ENCODE data around the gene MINDY4. TPM values are rescaled to one million over a fixed set of nuclear protein-coding genes. Genes with fewer than 3 reads are reported as not detected.

MINDY4 gene
- total and polyA plus RNA-seq, 10 of the 15 experiments (the other 5 are each of a cell fraction or from before 2014, with no cell fraction given): 0.10 to 0.90 (median 0.40) TPM

GRCh38 chr7:30828591-30828990, 57.4 kb downstream of the MINDY4 start:
- H2AFZ ChIP-seq (ENCODE audit: control insufficient read depth, low read depth, low read length): no peak overlapping the region
- no peak for ATAC-seq
- POLR2A ChIA-PET: no interaction called here
- H3K36me3 ChIP-seq (ENCODE audit: control insufficient read depth in 2 of 2, insufficient read depth in 2 of 2, low read length in 1 of 2): no peaks in the 10 kb centered on the region
- SMC1A ChIA-PET (ENCODE audit: uncharacterized antibody, unreplicated experiment): interaction anchor here (0.6 kb wide), 1 partner anchor 476 kb away, joined by 3 read pairs; no protein-coding TSS in a partner anchor
- intact Hi-C loops (cut with micrococcal nuclease; ENCODE audit: unreplicated experiment): no loop called here
- H4K20me1 ChIP-seq (ENCODE audit: control insufficient read depth, insufficient read depth): no peaks in the 10 kb centered on the region
- no peaks in the 10 kb centered on the region for H3K27me3 ChIP-seq (replicated peaks in 1 of 2; ENCODE audit: control insufficient read depth in 2 of 2, insufficient read depth in 2 of 2, low read length in 1 of 2)
- H3K4me2 ChIP-seq (ENCODE audit: control insufficient read depth, insufficient read depth): no peak overlapping the region
- RAD21 ChIA-PET (ENCODE audit: unreplicated experiment): no interaction called here
- FAIRE-seq: no peak
- no peak overlapping the region for H3K9ac ChIP-seq (ENCODE audit: control insufficient read depth, insufficient read depth, low read length)
- 55% methylated on average over 9 of the region's 9 CpGs for WGBS (ENCODE audit: insufficient coverage, insufficient replicate concordance, low lambda C conversion rate, missing lambda C conversion rate)
- no peaks in the 10 kb centered on the region for H3K79me2 ChIP-seq (ENCODE audit: control insufficient read depth, insufficient read depth, low read length)
- H3K4me3 ChIP-seq: no peak overlapping the region
- CTCF ChIA-PET: no interaction called here
- H3K9me3 ChIP-seq (replicated peaks; ENCODE audit: control insufficient read depth, insufficient read depth, low read length): peaks cover 5% of the 10 kb centered on the region; the same call in 1 of the 3 replicates
- H3K4me1 ChIP-seq (ENCODE audit: control insufficient read depth, insufficient read depth, low read length): no peaks in the 10 kb centered on the region
- TF ChIP-seq BMI1 (IDR thresholded peaks at IDR 0.05; ENCODE audit: borderline replicate concordance): no peak
- no peak for TF ChIP-seq ELK1 (IDR thresholded peaks at IDR 0.05; ENCODE audit: low read depth, low read length)
- no peak for TF ChIP-seq HSF1 (IDR thresholded peaks at IDR 0.05; ENCODE audit: low read depth, low read length)
- no peak for TF ChIP-seq EZH2 (IDR thresholded peaks at IDR 0.05; ENCODE audit: borderline replicate concordance, control insufficient read depth, low read depth, low read length)
- no peak for TF ChIP-seq JUND (IDR thresholded peaks at IDR 0.05; ENCODE audit: low read depth, low read length)
- no peak for TF ChIP-seq MYB (IDR thresholded peaks at IDR 0.05; ENCODE audit: borderline replicate concordance, low read depth, low read length)
- TF ChIP-seq IRF5 (IDR thresholded peaks at IDR 0.05; ENCODE audit: borderline replicate concordance): no peak
- TF ChIP-seq CBFB (IDR thresholded peaks at IDR 0.05; ENCODE audit: low read depth): no peak
- no peak for TF ChIP-seq PKNOX1 (IDR thresholded peaks at IDR 0.05)
- TF ChIP-seq ZNF24 (IDR thresholded peaks at IDR 0.05): no peak
- no peak for TF ChIP-seq SREBF1 (IDR thresholded peaks at IDR 0.05; ENCODE audit: low read length)
- TF ChIP-seq ATF7 (IDR thresholded peaks at IDR 0.05; ENCODE audit: low read depth): no peak
- no peak for TF ChIP-seq NFYB (IDR thresholded peaks at IDR 0.05; ENCODE audit: insufficient read depth, low read depth, low read length)
- TF ChIP-seq IRF3 (IDR thresholded peaks at IDR 0.05): no peak
- TF ChIP-seq KDM1A (IDR thresholded peaks at IDR 0.05; ENCODE audit: borderline replicate concordance): no peak
- TF ChIP-seq POLR2AphosphoS5 (IDR thresholded peaks at IDR 0.05; ENCODE audit: low read length): no peak
- TF ChIP-seq EED (IDR thresholded peaks at IDR 0.05; ENCODE audit: low read depth): no peak
- TF ChIP-seq GABPA (IDR thresholded peaks at IDR 0.05; ENCODE audit: low read depth): no peak
- no peak for TF ChIP-seq CREB1 (IDR thresholded peaks at IDR 0.05; ENCODE audit: low read depth)
- no peak for TF ChIP-seq DPF2 (IDR thresholded peaks at IDR 0.05)
- in situ Hi-C loops (cut with MboI): no loop called here
- BruUV-seq (replicated peaks): no TSS peak
- no peak overlapping the region for H3K27ac ChIP-seq (ENCODE audit: control insufficient read depth, insufficient read depth)
- DNase-seq (ENCODE audit: low read depth, low spot score): no peak
